ENCODE measurements around the gene DGKZ.

DNA sequence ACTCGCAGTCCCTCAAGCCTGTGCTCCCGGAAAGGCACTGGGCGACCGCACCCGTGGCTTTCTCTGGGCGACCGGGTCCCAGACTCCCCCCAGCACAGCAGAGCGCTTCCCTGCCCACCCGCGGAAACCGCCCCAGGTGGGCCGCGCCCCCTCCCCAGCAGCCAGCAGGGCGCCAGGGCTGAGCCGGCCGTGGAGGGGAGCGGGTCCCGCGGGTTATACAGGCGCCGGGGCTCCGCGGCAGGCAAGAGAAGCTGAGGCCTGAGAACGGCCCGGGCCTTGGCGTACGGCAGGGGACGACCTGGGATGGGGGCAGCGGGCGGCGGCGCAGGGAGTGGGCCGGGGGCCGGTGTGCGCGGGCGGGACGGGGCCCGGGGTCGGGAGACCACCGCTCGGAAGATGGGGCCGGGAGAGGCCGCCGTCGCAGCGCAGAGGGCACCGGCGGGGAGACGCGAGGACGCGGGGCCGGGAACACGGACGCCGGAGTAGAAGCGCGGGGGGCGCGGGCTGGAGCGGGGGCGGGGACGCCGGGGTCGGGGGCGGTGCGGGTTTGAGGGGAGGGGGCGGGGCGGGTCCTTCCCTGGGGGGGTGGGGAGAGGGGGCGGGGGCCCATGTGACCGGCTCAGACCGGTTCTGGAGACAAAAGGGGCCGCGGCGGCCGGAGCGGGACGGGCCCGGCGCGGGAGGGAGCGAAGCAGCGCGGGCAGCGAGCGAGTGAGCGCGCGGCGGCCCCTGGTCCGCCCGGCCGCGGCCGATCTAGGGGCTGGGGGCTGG lies 34.0 kb downstream of the DGKZ start, which contains the start of gene MDK:
- TF ChIP-seq, protein P1, sequence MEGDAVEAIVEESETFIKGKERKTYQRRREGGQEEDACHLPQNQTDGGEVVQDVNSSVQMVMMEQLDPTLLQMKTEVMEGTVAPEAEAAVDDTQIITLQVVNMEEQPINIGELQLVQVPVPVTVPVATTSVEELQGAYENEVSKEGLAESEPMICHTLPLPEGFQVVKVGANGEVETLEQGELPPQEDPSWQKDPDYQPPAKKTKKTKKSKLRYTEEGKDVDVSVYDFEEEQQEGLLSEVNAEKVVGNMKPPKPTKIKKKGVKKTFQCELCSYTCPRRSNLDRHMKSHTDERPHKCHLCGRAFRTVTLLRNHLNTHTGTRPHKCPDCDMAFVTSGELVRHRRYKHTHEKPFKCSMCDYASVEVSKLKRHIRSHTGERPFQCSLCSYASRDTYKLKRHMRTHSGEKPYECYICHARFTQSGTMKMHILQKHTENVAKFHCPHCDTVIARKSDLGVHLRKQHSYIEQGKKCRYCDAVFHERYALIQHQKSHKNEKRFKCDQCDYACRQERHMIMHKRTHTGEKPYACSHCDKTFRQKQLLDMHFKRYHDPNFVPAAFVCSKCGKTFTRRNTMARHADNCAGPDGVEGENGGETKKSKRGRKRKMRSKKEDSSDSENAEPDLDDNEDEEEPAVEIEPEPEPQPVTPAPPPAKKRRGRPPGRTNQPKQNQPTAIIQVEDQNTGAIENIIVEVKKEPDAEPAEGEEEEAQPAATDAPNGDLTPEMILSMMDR (IDR thresholded peaks at IDR 0.05; ENCODE audit: insufficient read depth, low read length, poor library complexity, severe bottlenecking): no peak
- no peak for TF ChIP-seq EZH2phosphoT487 (conservative IDR thresholded peaks at IDR 0.05; ENCODE audit: low read length)
